Stimulated activated CD4-positive, alpha-beta T cell treated with anti-CD3 and anti-CD28 coated beads, Interleukin-4, amount 100 ng/mL, for 1 hour (primary cell): ENCODE data around the gene CNN2.

Experiments used
- DNase-seq: peaks from one replicate; pipeline ENCODE4 v3.0.0-alpha.2; 2020

Gene CNN2

GRCh38 chr19:1025960-1026782 is at the start of gene CNN2:
CNN2 (plus strand) TSS chr19:1026608; CDS start chr19:1026662, 54 bp downstream.
- peak; percentile 72 for DNase-seq

GRCh38 chr19:977058-977464 is 49.3 kb upstream of the CNN2 start:
- no peak for DNase-seq

GRCh38 chr19:979318-979741 is 47.1 kb upstream of the CNN2 start:
- DNase-seq, result no peak

GRCh38 chr19:980133-980998 is 46.0 kb upstream of the CNN2 start:
- DNase-seq, result no peak

- DNase-seq, result peak; percentile 80
Observed at GRCh38 chr19:982567-983170, 43.7 kb upstream of the CNN2 start.

- peak; percentile 91 for DNase-seq
Observed at GRCh38 chr19:984165-984967, 42.0 kb upstream of the CNN2 start, which contains the start of gene WDR18. WDR18 (plus strand) TSS chr19:984345; CDS start chr19:984354, 9 bp downstream.

GRCh38 chr19:986083-986482 is 40.3 kb upstream of the CNN2 start:
- no peak for DNase-seq

GRCh38 chr19:988081-988480 is 38.3 kb upstream of the CNN2 start:
- no peak for DNase-seq

- DNase-seq, result no peak
Observed at GRCh38 chr19:988510-988909, 37.9 kb upstream of the CNN2 start.

- no peak for DNase-seq
Observed at GRCh38 chr19:989381-990081, 36.9 kb upstream of the CNN2 start.

GRCh38 chr19:990119-990571 is 36.3 kb upstream of the CNN2 start:
- DNase-seq, result no peak

GRCh38 chr19:990746-991145 is 35.7 kb upstream of the CNN2 start:
- no peak for DNase-seq

- peak; percentile 67 for DNase-seq
Observed at GRCh38 chr19:991174-991931, 35.1 kb upstream of the CNN2 start.

GRCh38 chr19:991932-992669 is 34.3 kb upstream of the CNN2 start:
- DNase-seq, result no peak

GRCh38 chr19:992670-993055 is 33.7 kb upstream of the CNN2 start:
- no peak for DNase-seq

- DNase-seq, result no peak
Observed at GRCh38 chr19:993361-993830, 33.0 kb upstream of the CNN2 start.

- DNase-seq, result no peak
Observed at GRCh38 chr19:993831-994393, 32.5 kb upstream of the CNN2 start.

GRCh38 chr19:994516-994915 is 31.9 kb upstream of the CNN2 start:
- DNase-seq, result no peak

GRCh38 chr19:995051-995827 is 31.2 kb upstream of the CNN2 start:
- no peak for DNase-seq
